Gastrocnemius medialis (tissue), 4 donors: ENCODE results near the gene PRPF38A.

Experiments
- CTCF ChIP-seq, 5 experiments: fragments of 450-650 bp in 3 of 5; fragments of 200-600 bp in 2 of 5; sonication (generic) in 2 of 5; IDR thresholded peaks in 4 of 5; conservative IDR thresholded peaks in 1 of 5; 1 replicate in 4 of 5; 2 replicates in 1 of 5; pipeline ENCODE4 v1.5.1; 2016 to 2019; ENCODE audit warnings: antibody characterized with exemption in 5 of 5, mild to moderate bottlenecking in 3 of 5, moderate library complexity in 3 of 5
- POLR2A ChIP-seq, 2 donors: fragments of 450-650 bp; IDR thresholded peaks; one replicate each; pipeline ENCODE4 v1.6.1; 2017; ENCODE audit warnings: antibody characterized with exemption in 2 of 2, mild to moderate bottlenecking in 2 of 2, moderate library complexity in 2 of 2

- TF ChIP-seq CTCF (IDR thresholded peaks at IDR 0.05 in 4 of 5, conservative IDR thresholded peaks at IDR 0.05 in 1 of 5) (no peak), POLR2A (IDR thresholded peaks at IDR 0.05) (no peak)
These were observed 17.9 kb upstream of the PRPF38A start for GRCh38 chr1:52386458-52386857.
